Raji (cell line): ENCODE data around the gene TPM1.

Source experiments
- POLR2A ChIP-seq: IDR thresholded peaks from 2 replicates; pipeline ENCODE4 v1.6.1; 2011; ENCODE audit warnings: low read depth, low read length, control low read depth; ENCODE audit not compliant: insufficient read depth

TPM1 gene

GRCh38 chr15:63028442-63029110, 14.0 kb upstream of the TPM1 start:
- no peak for TF ChIP-seq POLR2A

- no peak for TF ChIP-seq POLR2A
Measured at GRCh38 chr15:63029676-63030075, 12.9 kb upstream of the TPM1 start.

GRCh38 chr15:63030101-63030551, 12.4 kb upstream of the TPM1 start:
- TF ChIP-seq POLR2A, result no peak

- no peak for TF ChIP-seq POLR2A
Measured at GRCh38 chr15:63034578-63034977, 8.0 kb upstream of the TPM1 start.

- no peak for TF ChIP-seq POLR2A
Measured at GRCh38 chr15:63035253-63035652, 7.3 kb upstream of the TPM1 start.

- TF ChIP-seq POLR2A, result no peak
Measured at GRCh38 chr15:63035977-63036376, 6.6 kb upstream of the TPM1 start.

- TF ChIP-seq POLR2A, result no peak
Measured at GRCh38 chr15:63037976-63038720, 4.4 kb upstream of the TPM1 start.

- no peak for TF ChIP-seq POLR2A
Measured at GRCh38 chr15:63038926-63039673, 3.4 kb upstream of the TPM1 start.

- no peak for TF ChIP-seq POLR2A
Measured at GRCh38 chr15:63039811-63040210, 2.7 kb upstream of the TPM1 start.

- no peak for TF ChIP-seq POLR2A
Measured at GRCh38 chr15:63040509-63040908, 2.0 kb upstream of the TPM1 start.

GRCh38 chr15:63040954-63041353, 1.6 kb upstream of the TPM1 start:
- TF ChIP-seq POLR2A, result no peak

GRCh38 chr15:63041402-63041973, 1.1 kb upstream of the TPM1 start:
- no peak for TF ChIP-seq POLR2A

GRCh38 chr15:63042877-63043334, 359 bp downstream of the TPM1 start:
- no peak for TF ChIP-seq POLR2A

GRCh38 chr15:63043335-63044076, 959 bp downstream of the TPM1 start:
- TF ChIP-seq POLR2A, result no peak
